HEK293 (cell line): Measurements from ENCODE around the gene PKDCC.

Experiments
- CTCF ChIA-PET: fragments of 350-600 bp; formaldehyde crosslinking; extraction: SDS; loops from one replicate; lab custom pipeline; 2021; ENCODE audit warnings: antibody characterized with exemption; lab: Yijun Ruan, JAX
- POLR2A ChIA-PET: fragments of 300-600 bp; formaldehyde crosslinking; extraction: SDS; loops from one replicate; lab custom pipeline; 2020; ENCODE audit warnings: antibody characterized with exemption, inconsistent platforms; lab: Yijun Ruan, JAX
- H3K27ac ChIP-seq: fragments of 200-500 bp; sonication (Bioruptor generic); 2 replicates; pipeline ENCODE4 v1.5.1; 2014; ENCODE audit warnings: low read depth, low read length, control low read depth, inconsistent platforms; ENCODE audit errors: extremely low read depth
- H3K36me3 ChIP-seq, 2 experiments: fragments of 200-500 bp in 1 of 2; sonication (Bioruptor generic) in 1 of 2; 1 replicate in 1 of 2; 2 replicates in 1 of 2; pipeline ENCODE4 v1.5.1; 2014 to 2017; ENCODE audit warnings: inconsistent platforms in 2 of 2, low read length in 2 of 2; ENCODE audit not compliant: control insufficient read depth in 2 of 2, insufficient read depth in 1 of 2
- H3K4me1 ChIP-seq: fragments of 200-500 bp; sonication (Bioruptor generic); 2 replicates; pipeline ENCODE4 v1.5.1; 2014; ENCODE audit warnings: mild to moderate bottlenecking, low read length, inconsistent platforms; ENCODE audit not compliant: control insufficient read depth, insufficient read depth
- H3K4me3 ChIP-seq: 2 replicates; pipeline ENCODE4 v1.5.1; 2011; ENCODE audit warnings: low read depth, mild to moderate bottlenecking, control low read depth, low read length, moderate library complexity
- H3K9me3 ChIP-seq: fragments of 200-500 bp; sonication (Bioruptor generic); 2 replicates; pipeline ENCODE4 v1.5.1; 2014; ENCODE audit warnings: low read depth, low read length, inconsistent platforms; ENCODE audit not compliant: control insufficient read depth, insufficient read depth
- EGR2 ChIP-seq: fragments of 450-650 bp; formaldehyde crosslinking; IDR thresholded peaks from 2 replicates; pipeline ENCODE4 v1.5.1; 2016; ENCODE audit warnings: low read depth, missing biosample characterization, missing genetic modification characterization
- PRDM10 ChIP-seq: fragments of 450-650 bp; formaldehyde crosslinking; IDR thresholded peaks from 2 replicates; pipeline ENCODE4 v1.5.1; 2016; ENCODE audit warnings: missing biosample characterization, missing genetic modification characterization
- ZFHX2 ChIP-seq: fragments of 450-650 bp; formaldehyde crosslinking; conservative IDR thresholded peaks from 2 replicates; pipeline ENCODE4 v1.5.1; 2016; ENCODE audit warnings: missing biosample characterization, missing genetic modification characterization
- ZNF664 ChIP-seq: fragments of 450-650 bp; formaldehyde crosslinking; IDR thresholded peaks from 2 replicates; pipeline ENCODE4 v1.5.1; 2016; ENCODE audit warnings: missing biosample characterization, missing genetic modification characterization
- TF ChIP-seq, protein P1 (sequence below): fragments of 450-650 bp; formaldehyde crosslinking; conservative IDR thresholded peaks from 2 replicates; pipeline ENCODE4 v1.5.1; 2016; ENCODE audit warnings: low read depth, missing biosample characterization, missing genetic modification characterization
- TF ChIP-seq, protein P2 (sequence below): fragments of 450-650 bp; formaldehyde crosslinking; IDR thresholded peaks from 2 replicates; pipeline ENCODE4 v1.5.1; 2017; ENCODE audit warnings: missing biosample characterization, missing genetic modification characterization

The PKDCC gene

GRCh38 chr2:42052702-42053481, 5.1 kb downstream of the PKDCC start:
- H3K36me3 ChIP-seq = peaks cover 3 to 61% of the 10 kb centered on the region in 2 experiments; a peak in 2 of 3 replicates
- TF ChIP-seq ZFHX2 (tag by site-specific recombination) (peak; percentile 42; the same call in 1 of the 2 replicates), ZNF664 (tag by site-specific recombination) (no peak), PRDM10 (tag by site-specific recombination) (peak; percentile 66), EGR2 (tag by site-specific recombination) (0 out of 2 replicates have a peak, but pooled peaks have one; percentile 29)
- TF ChIP-seq, protein P1, sequence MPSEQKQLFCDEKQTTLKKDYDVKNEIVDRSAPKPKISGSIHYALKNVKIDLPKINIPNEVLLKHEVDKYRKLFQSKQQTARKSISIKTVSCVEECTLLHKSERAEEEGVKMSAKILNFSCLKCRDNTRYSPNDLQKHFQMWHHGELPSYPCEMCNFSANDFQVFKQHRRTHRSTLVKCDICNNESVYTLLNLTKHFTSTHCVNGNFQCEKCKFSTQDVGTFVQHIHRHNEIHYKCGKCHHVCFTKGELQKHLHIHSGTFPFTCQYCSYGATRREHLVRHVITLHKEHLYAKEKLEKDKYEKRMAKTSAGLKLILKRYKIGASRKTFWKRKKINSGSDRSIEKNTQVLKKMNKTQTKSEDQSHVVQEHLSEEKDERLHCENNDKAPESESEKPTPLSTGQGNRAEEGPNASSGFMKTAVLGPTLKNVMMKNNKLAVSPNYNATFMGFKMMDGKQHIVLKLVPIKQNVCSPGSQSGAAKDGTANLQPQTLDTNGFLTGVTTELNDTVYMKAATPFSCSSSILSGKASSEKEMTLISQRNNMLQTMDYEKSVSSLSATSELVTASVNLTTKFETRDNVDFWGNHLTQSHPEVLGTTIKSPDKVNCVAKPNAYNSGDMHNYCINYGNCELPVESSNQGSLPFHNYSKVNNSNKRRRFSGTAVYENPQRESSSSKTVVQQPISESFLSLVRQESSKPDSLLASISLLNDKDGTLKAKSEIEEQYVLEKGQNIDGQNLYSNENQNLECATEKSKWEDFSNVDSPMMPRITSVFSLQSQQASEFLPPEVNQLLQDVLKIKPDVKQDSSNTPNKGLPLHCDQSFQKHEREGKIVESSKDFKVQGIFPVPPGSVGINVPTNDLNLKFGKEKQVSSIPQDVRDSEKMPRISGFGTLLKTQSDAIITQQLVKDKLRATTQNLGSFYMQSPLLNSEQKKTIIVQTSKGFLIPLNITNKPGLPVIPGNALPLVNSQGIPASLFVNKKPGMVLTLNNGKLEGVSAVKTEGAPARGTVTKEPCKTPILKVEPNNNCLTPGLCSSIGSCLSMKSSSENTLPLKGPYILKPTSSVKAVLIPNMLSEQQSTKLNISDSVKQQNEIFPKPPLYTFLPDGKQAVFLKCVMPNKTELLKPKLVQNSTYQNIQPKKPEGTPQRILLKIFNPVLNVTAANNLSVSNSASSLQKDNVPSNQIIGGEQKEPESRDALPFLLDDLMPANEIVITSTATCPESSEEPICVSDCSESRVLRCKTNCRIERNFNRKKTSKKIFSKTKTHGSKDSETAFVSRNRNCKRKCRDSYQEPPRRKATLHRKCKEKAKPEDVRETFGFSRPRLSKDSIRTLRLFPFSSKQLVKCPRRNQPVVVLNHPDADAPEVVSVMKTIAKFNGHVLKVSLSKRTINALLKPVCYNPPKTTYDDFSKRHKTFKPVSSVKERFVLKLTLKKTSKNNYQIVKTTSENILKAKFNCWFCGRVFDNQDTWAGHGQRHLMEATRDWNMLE = no peak
- H3K4me1 ChIP-seq = peaks cover 15% of the 10 kb centered on the region
- POLR2A ChIA-PET = no interaction called here
- no peak overlapping the region for H3K4me3 ChIP-seq
- H3K27ac ChIP-seq = no peak overlapping the region
- CTCF ChIA-PET = interaction anchor here (0.6 to 0.7 kb wide), 2 partner anchors 184 to 200 kb away, joined by 3 read pairs; no protein-coding TSS in a partner anchor
- H3K9me3 ChIP-seq = no peaks in the 10 kb centered on the region

GRCh38 chr2:42053482-42053790, 5.6 kb downstream of the PKDCC start:
- TF ChIP-seq, protein P2, sequence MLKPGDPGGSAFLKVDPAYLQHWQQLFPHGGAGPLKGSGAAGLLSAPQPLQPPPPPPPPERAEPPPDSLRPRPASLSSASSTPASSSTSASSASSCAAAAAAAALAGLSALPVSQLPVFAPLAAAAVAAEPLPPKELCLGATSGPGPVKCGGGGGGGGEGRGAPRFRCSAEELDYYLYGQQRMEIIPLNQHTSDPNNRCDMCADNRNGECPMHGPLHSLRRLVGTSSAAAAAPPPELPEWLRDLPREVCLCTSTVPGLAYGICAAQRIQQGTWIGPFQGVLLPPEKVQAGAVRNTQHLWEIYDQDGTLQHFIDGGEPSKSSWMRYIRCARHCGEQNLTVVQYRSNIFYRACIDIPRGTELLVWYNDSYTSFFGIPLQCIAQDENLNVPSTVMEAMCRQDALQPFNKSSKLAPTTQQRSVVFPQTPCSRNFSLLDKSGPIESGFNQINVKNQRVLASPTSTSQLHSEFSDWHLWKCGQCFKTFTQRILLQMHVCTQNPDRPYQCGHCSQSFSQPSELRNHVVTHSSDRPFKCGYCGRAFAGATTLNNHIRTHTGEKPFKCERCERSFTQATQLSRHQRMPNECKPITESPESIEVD (tag by site-specific recombination) = no peak

More at GRCh38 chr2:42053482-42053790, 5.6 kb downstream of the PKDCC start:
- H3K36me3 ChIP-seq = peaks cover 3 to 65% of the 10 kb centered on the region in 2 experiments; a peak in 2 of 3 replicates
- CTCF ChIA-PET = interaction anchor here (0.6 to 0.7 kb wide), 2 partner anchors 184 to 200 kb away, joined by 3 read pairs; no protein-coding TSS in a partner anchor
- no peak overlapping the region for H3K4me3 ChIP-seq
- no peak overlapping the region for H3K27ac ChIP-seq
- POLR2A ChIA-PET = no interaction called here
- H3K4me1 ChIP-seq = peaks cover 15% of the 10 kb centered on the region
- no peaks in the 10 kb centered on the region for H3K9me3 ChIP-seq
